HepG2 (cell line): ENCODE measurements around the gene HEBP1. TPM values are rescaled to one million over a fixed set of nuclear protein-coding genes. Genes with fewer than 3 reads are reported as not detected.

Experiments
- ATAC-seq: fragments of 200-7000 bp; cut with Tn5 transposase; 3 replicates; pipeline ENCODE4 v1.9.1; 2020; ENCODE audit warnings: mild to moderate bottlenecking, moderate library complexity
- BruUV-seq: library from RNA; stranded (reverse); fragments of 400-500 nt; replicated peaks from 2 replicates; lab custom pipeline; 2021; lab: Mats Ljungman, UMichigan
- CTCF ChIA-PET: fragments of 300-600 bp; formaldehyde crosslinking; extraction: SDS; loops from one replicate; lab custom pipeline; 2021; ENCODE audit warnings: low total read pairs, inconsistent platforms, low intra/inter-chr PET ratio; lab: Yijun Ruan, JAX
- POLR2A ChIA-PET: fragments of 350-600 bp; sonication (Branson Sonifier 250); formaldehyde crosslinking; loops from one replicate; lab custom pipeline; 2020; ENCODE audit warnings: antibody characterized with exemption, inconsistent platforms; lab: Yijun Ruan, JAX
- DNase-seq: peaks from one replicate; pipeline ENCODE4 v3.0.0-alpha.2; 2015; ENCODE audit warnings: low spot score
- FAIRE-seq: peaks from 3 replicates; lab custom pipeline; 2011; peaks lifted over from hg19 to GRCh38; lab: Jason Lieb, UNC
- H2AFZ ChIP-seq: one replicate; pipeline ENCODE4 v1.6.1; 2011; ENCODE audit warnings: low read length, inconsistent platforms
- H3K27ac ChIP-seq: fragments of 300-600 bp; 3 replicates; pipeline ENCODE4 v1.8.0; 2011; ENCODE audit warnings: mixed run types, mild to moderate bottlenecking, mixed read lengths, low read length, inconsistent platforms; ENCODE audit not compliant: insufficient read depth; ENCODE audit errors: extremely low read length
- H3K27me3 ChIP-seq, 2 experiments: fragments of 200-600 bp in 1 of 2; 2 replicates in 1 of 2; 3 replicates in 1 of 2; pipeline versions ENCODE4 v1.6.0 to v1.8.0; 2011; ENCODE audit warnings: low read length in 2 of 2, mild to moderate bottlenecking in 2 of 2, moderate library complexity in 2 of 2, inconsistent platforms in 1 of 2; ENCODE audit not compliant: insufficient read depth in 2 of 2, control insufficient read depth in 1 of 2
- H3K36me3 ChIP-seq, 2 experiments: fragments of 200-600 bp in 1 of 2; replicated peaks in 1 of 2; 2 replicates in 1 of 2; 3 replicates in 1 of 2; pipeline versions ENCODE4 v1.5.1 to v1.8.0; 2011; ENCODE audit warnings: low read length in 2 of 2, inconsistent platforms in 1 of 2; ENCODE audit not compliant: insufficient read depth in 2 of 2, control insufficient read depth in 1 of 2
- H3K4me1 ChIP-seq: 2 replicates; pipeline ENCODE4 v1.5.1; 2012; ENCODE audit warnings: low read length, inconsistent platforms; ENCODE audit not compliant: insufficient read depth
- H3K4me2 ChIP-seq: 2 replicates; pipeline ENCODE4 v1.6.0; 2011; ENCODE audit warnings: low read depth, low read length, inconsistent platforms
- H3K4me3 ChIP-seq, 3 experiments: fragments of 200-600 bp in 1 of 3; sonication (generic), shearing (Covaris generic) in 1 of 3; replicated peaks in 1 of 3; 2 replicates each; pipeline ENCODE4 v1.5.1; 2011 to 2016; ENCODE audit warnings: low read length in 3 of 3, inconsistent platforms in 2 of 3, low read depth in 2 of 3, mild to moderate bottlenecking in 2 of 3, control low read depth in 1 of 3, mixed read lengths in 1 of 3; ENCODE audit not compliant: insufficient read depth in 1 of 3
- H3K79me2 ChIP-seq: one replicate; pipeline ENCODE4 v1.6.1; 2011; ENCODE audit warnings: low read length, inconsistent platforms; ENCODE audit not compliant: insufficient read depth
- H3K9ac ChIP-seq: 2 replicates; pipeline ENCODE4 v1.6.0; 2011; ENCODE audit warnings: mild to moderate bottlenecking, low read depth, low read length, inconsistent platforms; ENCODE audit not compliant: insufficient read depth
- H3K9me3 ChIP-seq: 2 replicates; pipeline ENCODE4 v1.5.1; 2012; ENCODE audit warnings: mild to moderate bottlenecking, low read length
- H4K20me1 ChIP-seq: 2 replicates; pipeline ENCODE4 v1.6.0; 2011; ENCODE audit warnings: inconsistent platforms, mild to moderate bottlenecking, low read length, moderate library complexity; ENCODE audit not compliant: insufficient read depth
- BCL6 ChIP-seq: IDR thresholded peaks from 2 replicates; pipeline ENCODE4 v1.6.1; 2016; ENCODE audit warnings: missing genetic modification reagents, missing compliant biosample characterization
- CENPT ChIP-seq: sonication (generic); formaldehyde crosslinking; IDR thresholded peaks from 2 replicates; pipeline ENCODE4 v1.8.0; 2022; ENCODE audit warnings: low read depth, mild to moderate bottlenecking, moderate library complexity, missing genetic modification reagents
- ETS1 ChIP-seq: sonication (generic); formaldehyde crosslinking; IDR thresholded peaks from 2 replicates; pipeline ENCODE4 v1.4.0; 2020; ENCODE audit warnings: missing genetic modification reagents
- NFKBIZ ChIP-seq: IDR thresholded peaks from 2 replicates; pipeline ENCODE4 v1.6.1; 2018; ENCODE audit warnings: missing genetic modification reagents, missing compliant biosample characterization
- PRDM4 ChIP-seq: sonication (generic); formaldehyde crosslinking; IDR thresholded peaks from 2 replicates; pipeline ENCODE4 v1.9.0; 2021; ENCODE audit warnings: missing genetic modification reagents, borderline replicate concordance
- RBAK ChIP-seq: sonication (generic); formaldehyde crosslinking; IDR thresholded peaks from 2 replicates; pipeline ENCODE4 v1.5.1; 2020; ENCODE audit warnings: mild to moderate bottlenecking, missing genetic modification reagents
- WGBS: methylation state at CpG from one replicate; pipeline ENCODE4 v1.1.6; 2017; ENCODE audit warnings: low lambda C conversion rate; 5-methylcytosine and 5-hydroxymethylcytosine counted together
- in situ Hi-C: cut with HindIII; loops from 2 replicates; pipeline ENCODE4 v1.10.0; 2017; ENCODE audit warnings: low pct_unique_long_range_greater_than_20kb; ENCODE audit not compliant: extremely low pct_ligation_motif_present
- intact Hi-C: fragments of 100-400 bp; cut with micrococcal nuclease; formaldehyde crosslinking; loops from one replicate; pipeline ENCODE4 v1.10.0; 2022; ENCODE audit not compliant: unreplicated experiment
- polyA plus RNA-seq, 8 experiments: library from polyadenylated mRNA; depleted of rRNA in 3 of 8; stranded (reverse) in 7 of 8; unstranded in 1 of 8; fragments of >200 nt; fragmentation: Illumina TruSeq in 4 of 8; extraction: Trizol in 4 of 8; gene quantifications; 2 replicates each; pipeline versions ENCODE4 v1.2.1 to v1.2.3, GENCODE V29; 2011 to 2016; ENCODE audit warnings: low read depth in 4 of 8, missing spikeins in 1 of 8, mixed read lengths in 1 of 8; ENCODE audit not compliant: insufficient read depth in 1 of 8
- total RNA-seq, 5 experiments: library from RNA; depleted of rRNA; stranded (reverse); fragments of >200 nt; fragmentation: Illumina TruSeq; extraction: Trizol; gene quantifications; 2 replicates each; pipeline ENCODE4 v1.2.3, GENCODE V29; 2016; ENCODE audit warnings: low read depth in 1 of 5

The HEBP1 gene
- total and polyA plus RNA-seq, 2 of the 13 experiments (the other 11 are each of a cell fraction or from before 2014, with no cell fraction given), result 7.8 to 9.4 TPM

DNA sequence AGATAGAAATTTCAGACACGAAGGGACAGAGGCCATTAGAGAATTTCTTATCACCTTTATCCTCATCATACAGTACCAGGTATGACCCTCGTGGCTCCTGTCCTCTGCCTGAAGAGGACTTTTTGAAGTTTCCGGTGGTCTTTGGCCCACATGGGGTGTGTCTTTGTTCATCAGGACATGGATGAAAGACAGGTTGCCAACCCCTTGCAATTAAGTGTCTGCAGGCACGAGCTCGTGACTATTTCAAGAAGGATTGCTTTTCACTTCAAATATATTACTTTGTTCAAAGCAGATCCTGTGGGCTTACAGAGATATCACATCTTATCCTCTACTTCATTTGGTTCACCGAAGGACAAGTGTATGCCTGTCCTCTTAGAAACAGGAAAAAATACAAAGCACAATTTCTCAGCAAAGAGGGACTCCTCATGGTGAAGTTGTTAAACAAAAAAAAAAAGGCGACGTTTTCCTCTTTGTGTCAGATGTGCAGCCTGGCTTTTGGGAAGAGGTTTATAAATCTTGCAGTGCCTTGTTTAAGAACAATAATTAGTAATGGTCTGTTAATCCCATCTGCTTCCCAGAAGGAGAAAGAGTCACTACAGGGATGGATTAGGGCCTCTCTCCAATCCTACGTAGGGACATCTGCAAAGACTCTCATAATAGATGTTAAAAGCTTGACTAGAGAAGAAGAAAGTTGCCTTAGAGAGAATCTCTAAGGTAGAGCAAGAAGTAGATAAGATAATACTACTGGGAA, 30.7 kb upstream of the HEBP1 start:
- POLR2A ChIA-PET, result no interaction called here
- ATAC-seq, result no peak

More for the DNA sequence above, 30.7 kb upstream of the HEBP1 start:
- Histone ChIP-seq H3K79me2 (no peaks in the 10 kb centered on the region), H3K4me1 (no peaks in the 10 kb centered on the region), H3K9ac (no peak overlapping the region), H3K4me2 (no peak overlapping the region), H3K27me3 (no peaks in the 10 kb centered on the region; a peak in 1 of 5 replicates), H3K9me3 (no peaks in the 10 kb centered on the region), H3K4me3 (no peak overlapping the region), H2AFZ (no peak overlapping the region), H3K36me3 (no peaks in the 10 kb centered on the region), H4K20me1 (no peaks in the 10 kb centered on the region), H3K27ac (no peak overlapping the region)
- in situ Hi-C loops, result no loop called here
- BruUV-seq, result no TSS peak
- WGBS, result 24% methylated on average over 9 of the region's 9 CpGs
- CTCF ChIA-PET, result no interaction called here
- intact Hi-C loops, result no loop called here
- DNase-seq (no peak), FAIRE-seq (no peak)
- TF ChIP-seq ETS1 (CRISPR knock-in tag) (no peak), RBAK (no peak), CENPT (CRISPR knock-in tag) (no peak), PRDM4 (CRISPR knock-in tag) (no peak), BCL6 (CRISPR knock-in tag) (no peak), NFKBIZ (CRISPR knock-in tag) (no peak)
